Stomach (tissue), 9 donors: ENCODE measurements around the gene ZGPAT. TPM values are rescaled to one million over a fixed set of nuclear protein-coding genes. Genes with fewer than 3 reads are reported as not detected.
A peak's percentile ranks its signal among the peaks of the same experiment; 100 is the strongest.

Experiments
- DNase-seq, 2 donors: peaks; one replicate each; pipeline versions ENCODE4 v3.0.0 to v3.0.0-alpha.2; 2013 to 2019
- H3K27ac ChIP-seq, 5 donors: fragments of 200-600 bp in 4 of 5; sonication (generic) in 4 of 5; one replicate each; pipeline ENCODE4 v1.5.1; 2013 to 2019; ENCODE audit warnings: mild to moderate bottlenecking in 1 of 5, moderate library complexity in 1 of 5
- H3K27me3 ChIP-seq, 3 donors: fragments of 200-600 bp; sonication (generic); one replicate each; pipeline ENCODE4 v1.5.1; 2017 to 2019; ENCODE audit warnings: mixed run types in 1 of 3
- H3K36me3 ChIP-seq, 4 donors: fragments of 200-600 bp; sonication (generic); 1 replicate in 3 of 4; 2 replicates in 1 of 4; pipeline ENCODE4 v1.5.1; 2016 to 2019
- H3K4me1 ChIP-seq, 4 donors: fragments of 200-600 bp; sonication (generic); one replicate each; pipeline ENCODE4 v1.5.1; 2016 to 2019
- H3K4me3 ChIP-seq, 4 donors: fragments of 200-600 bp; sonication (generic) in 3 of 4; one replicate each; pipeline ENCODE4 v1.5.1; 2016 to 2019; ENCODE audit warnings: mild to moderate bottlenecking in 1 of 4
- H3K9me3 ChIP-seq, 4 donors: fragments of 200-600 bp; sonication (generic); one replicate each; pipeline ENCODE4 v1.5.1; 2016 to 2019
- CTCF ChIP-seq, 7 experiments: fragments of 450-650 bp in 4 of 7; fragments of 200-600 bp in 3 of 7; sonication (generic) in 3 of 7; IDR thresholded peaks; one replicate each; pipeline ENCODE4 v1.5.1; 2016 to 2019; ENCODE audit warnings: antibody characterized with exemption in 7 of 7, control low read depth in 2 of 7, mild to moderate bottlenecking in 1 of 7
- EP300 ChIP-seq: sonication (generic); formaldehyde crosslinking; IDR thresholded peaks from one replicate; pipeline ENCODE4 v1.6.1; 2017; ENCODE audit warnings: antibody characterized with exemption
- POLR2A ChIP-seq, 4 donors: fragments of 450-650 bp; IDR thresholded peaks; one replicate each; pipeline ENCODE4 v1.6.1; 2016; ENCODE audit warnings: antibody characterized with exemption in 4 of 4, control low read depth in 2 of 4, mild to moderate bottlenecking in 1 of 4, moderate library complexity in 1 of 4
- POLR2AphosphoS5 ChIP-seq, 3 donors: sonication (generic); formaldehyde crosslinking; IDR thresholded peaks; one replicate each; pipeline ENCODE4 v1.6.1; 2016; ENCODE audit warnings: antibody characterized with exemption in 3 of 3
- WGBS, 5 donors: extraction: QIAGEN DNeasy Blood & Tissue Kit in 3 of 5; methylation state at CpG; one replicate each; pipeline versions ENCODE4 v1.1.5 to v1.1.7; 2013 to 2018; 5-methylcytosine and 5-hydroxymethylcytosine counted together
- intact Hi-C: fragments of 100-400 bp; cut with DNase I; formaldehyde crosslinking; loops from one replicate; pipeline ENCODE4 v1.15.1; 2023; ENCODE audit warnings: low total_unique reads
- polyA plus RNA-seq, 3 donors: library from polyadenylated mRNA; stranded (reverse); fragments of 200-250 nt; gene quantifications; one replicate each; pipeline ENCODE4 v1.2.3, GENCODE V29; 2013
- total RNA-seq, 5 donors: library from RNA; depleted of rRNA; stranded (reverse); fragments of >200 nt; gene quantifications; one replicate each; pipeline versions ENCODE4 v1.1.0 to v1.2.3, GENCODE V29; 2014 to 2016
- donor health status: healthy with polysubstance abuse.
- donor health status: Bipolar disorder and iron deficiency.
- donor health status: healthy.

The ZGPAT gene
- total and polyA plus RNA-seq, 8 donors = 12.3 to 49.6 (median 38.5) TPM

GRCh38 chr20:63687419-63688178 lies 20.2 kb upstream of the ZGPAT start:
- intact Hi-C loops = no loop called here
- 87 to 90% (median 88%) methylated on average over 18 to 29 of the region's 29 CpGs for WGBS, 5 donors

GRCh38 chr20:63688228-63689045 lies 19.4 kb upstream of the ZGPAT start:
- WGBS, 5 donors = 77 to 88% (median 84%) methylated on average over 24 to 31 of the region's 31 CpGs
- Histone ChIP-seq H3K9me3 (no peaks in the 10 kb centered on the region), H3K27ac (peak overlapping the region in 4 of 5 donors; percentile 82 to 93 (median 83)), H3K4me3 (no peak overlapping the region), H3K36me3 (peaks cover 0 to 24% (median 3%) of the 10 kb centered on the region in 4 donors), H3K27me3 (no peaks in the 10 kb centered on the region), H3K4me1 (peaks cover 32 to 74% (median 49%) of the 10 kb centered on the region in 4 donors)
- TF ChIP-seq POLR2AphosphoS5 (IDR thresholded peaks at IDR 0.05) = no peak
- no peak for TF ChIP-seq EP300
- TF ChIP-seq POLR2A (IDR thresholded peaks at IDR 0.05) = no peak
- no peak for TF ChIP-seq CTCF (IDR thresholded peaks at IDR 0.05)
- DNase-seq = no peak
- intact Hi-C loops = no loop called here

More at GRCh38 chr20:63687419-63688178, 20.2 kb upstream of the ZGPAT start:
- Histone ChIP-seq H3K27ac (peak overlapping the region; percentile 67 to 93 (median 83)), H3K4me3 (no peak overlapping the region), H3K27me3 (no peaks in the 10 kb centered on the region), H3K4me1 (peaks cover 37 to 76% (median 55%) of the 10 kb centered on the region in 4 donors), H3K36me3 (peaks cover 0 to 18% (median 3%) of the 10 kb centered on the region in 4 donors), H3K9me3 (no peaks in the 10 kb centered on the region)
- TF ChIP-seq POLR2AphosphoS5 (IDR thresholded peaks at IDR 0.05) (no peak), POLR2A (IDR thresholded peaks at IDR 0.05) (no peak), CTCF (IDR thresholded peaks at IDR 0.05) (no peak), EP300 (no peak)
- DNase-seq = no peak

- Histone ChIP-seq H3K27me3 (no peaks in the 10 kb centered on the region), H3K27ac (peak overlapping the region in 4 of 5 donors; percentile 82 to 93 (median 83)), H3K36me3 (peaks cover 4 to 32% (median 9%) of the 10 kb centered on the region in 4 donors), H3K9me3 (no peaks in the 10 kb centered on the region), H3K4me3 (no peak overlapping the region), H3K4me1 (peaks cover 32 to 74% (median 49%) of the 10 kb centered on the region in 4 donors)
- TF ChIP-seq POLR2A (IDR thresholded peaks at IDR 0.05) (no peak), EP300 (no peak), CTCF (IDR thresholded peaks at IDR 0.05) (no peak)
- intact Hi-C loops = no loop called here
- WGBS, 5 donors = 80 to 92% (median 86%) methylated on average over 20 to 44 of the region's 44 CpGs
- no peak for DNase-seq
Observed at GRCh38 chr20:63689046-63690002, 18.5 kb upstream of the ZGPAT start.
